GOT3 (cell line): ENCODE measurements around the gene ETS2.
"Not testable (repeated sequence)": the region's sequence is repeated elsewhere in the genome, so short reads cannot be mapped to it uniquely, and the experiment has no call there.

Experiments used
- DNase-seq: peaks from one replicate; lab custom pipeline; 2025; ENCODE audit warnings: mixed read lengths; lab: John Stamatoyannopoulos, UW

The ETS2 gene

GRCh38 chr21:38818325-38818723, 12.6 kb downstream of the ETS2 start:
- DNase-seq = no peak

GRCh38 chr21:38819051-38819718, 13.5 kb downstream of the ETS2 start:
- no peak for DNase-seq

- DNase-seq = no peak
Observed at GRCh38 chr21:38819719-38820159, 14.0 kb downstream of the ETS2 start.

- no peak for DNase-seq
Observed at GRCh38 chr21:38820471-38821239, 14.9 kb downstream of the ETS2 start.

GRCh38 chr21:38821248-38821647, 15.5 kb downstream of the ETS2 start:
- DNase-seq = no peak

- no peak for DNase-seq
Observed at GRCh38 chr21:38821959-38822682, 16.4 kb downstream of the ETS2 start.

GRCh38 chr21:38822778-38823238, 17.1 kb downstream of the ETS2 start:
- no peak for DNase-seq

GRCh38 chr21:38823737-38824123, 18.0 kb downstream of the ETS2 start:
- no peak for DNase-seq

- no peak for DNase-seq
Observed at GRCh38 chr21:38824124-38824822, 18.5 kb downstream of the ETS2 start.

GRCh38 chr21:38825269-38825668, 19.5 kb downstream of the ETS2 start:
- no peak for DNase-seq

- no peak for DNase-seq
Observed at GRCh38 chr21:38825921-38826320, 20.2 kb downstream of the ETS2 start.

- DNase-seq = not testable (repeated sequence)
Observed at GRCh38 chr21:38828111-38828510, 22.4 kb downstream of the ETS2 start.

- no peak for DNase-seq
Observed at GRCh38 chr21:38830671-38831525, 25.2 kb downstream of the ETS2 start.

GRCh38 chr21:38831526-38832467, 26.1 kb downstream of the ETS2 start:
- peak; percentile 29 for DNase-seq

- no peak for DNase-seq
Observed at GRCh38 chr21:38832664-38833063, 26.9 kb downstream of the ETS2 start.

GRCh38 chr21:38833117-38833516, 27.4 kb downstream of the ETS2 start:
- DNase-seq = no peak

- DNase-seq = no peak
Observed at GRCh38 chr21:38834725-38835124, 29.0 kb downstream of the ETS2 start.

GRCh38 chr21:38837806-38838461, 32.2 kb downstream of the ETS2 start:
- DNase-seq = no peak

GRCh38 chr21:38838598-38839327, 33.0 kb downstream of the ETS2 start:
- DNase-seq = no peak
